ENCODE results near the gene LSM14A.

LSM14A gene

GRCh38 chr19:34180273-34180672 lies 8.0 kb downstream of the LSM14A start:
- Histone ChIP-seq H3K79me2 (ENCODE audit: insufficient read depth, low read depth) (peaks cover 100% of the 10 kb centered on the region), H3K4me1 (ENCODE audit: low read depth, poor library complexity, severe bottlenecking) (peaks cover 53% of the 10 kb centered on the region), H4K20me1 (ENCODE audit: insufficient read depth) (peaks cover 89% of the 10 kb centered on the region), H3K27me3 (ENCODE audit: insufficient read depth, low read depth) (no peaks in the 10 kb centered on the region), H2AFZ (ENCODE audit: low read depth) (no peak overlapping the region), H3K4me2 (no peak overlapping the region), H3K27ac (no peak overlapping the region), H3K9ac (no peak overlapping the region), H3K36me3 (ENCODE audit: insufficient read depth) (no peaks in the 10 kb centered on the region), H3K4me3 (IDR thresholded peaks at IDR 0.05; ENCODE audit: insufficient read depth, low read depth, low read length) (no peak overlapping the region)
- TF ChIP-seq CTCF (conservative IDR thresholded peaks at IDR 0.05; ENCODE audit: low read depth, low read length): no peak

GRCh38 chr19:34180709-34181108 lies 8.4 kb downstream of the LSM14A start:
- H2AFZ ChIP-seq (ENCODE audit: low read depth): no peak overlapping the region
- peaks cover 100% of the 10 kb centered on the region for H3K79me2 ChIP-seq (ENCODE audit: insufficient read depth, low read depth)
- TF ChIP-seq CTCF (conservative IDR thresholded peaks at IDR 0.05; ENCODE audit: low read depth, low read length): no peak
- peaks cover 90% of the 10 kb centered on the region for H4K20me1 ChIP-seq (ENCODE audit: insufficient read depth)
- no peak overlapping the region for H3K4me3 ChIP-seq (IDR thresholded peaks at IDR 0.05; ENCODE audit: insufficient read depth, low read depth, low read length)
- H3K27me3 ChIP-seq (ENCODE audit: insufficient read depth, low read depth): no peaks in the 10 kb centered on the region
- H3K9ac ChIP-seq: no peak overlapping the region
- H3K4me2 ChIP-seq: no peak overlapping the region
- H3K27ac ChIP-seq: no peak overlapping the region
- H3K4me1 ChIP-seq (ENCODE audit: low read depth, poor library complexity, severe bottlenecking): peaks cover 53% of the 10 kb centered on the region
- H3K36me3 ChIP-seq (ENCODE audit: insufficient read depth): no peaks in the 10 kb centered on the region

DNA sequence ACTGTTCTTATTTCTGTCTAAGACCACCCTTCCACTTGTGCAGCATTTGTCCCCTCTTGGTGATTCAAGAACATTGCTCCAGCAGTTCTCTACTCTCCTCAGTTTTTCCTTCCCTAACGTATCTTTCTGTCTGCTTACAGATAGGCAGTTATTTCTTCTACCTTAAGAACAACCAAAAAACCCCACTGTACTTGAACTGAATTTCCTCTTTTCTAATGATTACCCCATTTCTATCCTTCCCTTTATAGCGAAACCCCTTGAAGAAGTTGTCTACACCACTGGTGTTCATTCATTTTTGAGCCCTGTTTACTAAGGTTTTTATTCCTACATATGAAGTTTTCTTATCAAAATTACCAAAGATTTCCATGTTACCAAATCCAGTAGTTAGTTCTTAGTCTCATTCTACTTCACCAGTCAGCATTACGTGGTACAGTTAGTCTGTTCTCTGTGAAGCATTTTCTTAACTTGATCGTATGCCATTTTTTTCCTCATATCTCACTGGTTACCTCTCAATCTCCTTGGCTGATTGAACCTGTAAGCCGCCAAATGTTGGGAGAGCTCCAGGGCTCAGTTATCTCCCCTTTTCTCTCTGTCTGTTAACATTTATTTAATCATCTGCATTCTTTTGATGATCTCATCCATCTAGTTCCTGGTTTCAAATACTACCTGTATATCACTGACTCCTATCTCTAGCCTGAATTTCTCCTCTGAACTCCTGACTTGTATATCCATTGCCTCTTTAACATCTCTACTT lies 9.0 kb downstream of the LSM14A start:
- no peak overlapping the region for H2AFZ ChIP-seq (ENCODE audit: low read depth)
- no peaks in the 10 kb centered on the region for H3K36me3 ChIP-seq (ENCODE audit: insufficient read depth)
- no peak overlapping the region for H3K4me3 ChIP-seq (IDR thresholded peaks at IDR 0.05; ENCODE audit: insufficient read depth, low read depth, low read length)
- no peak overlapping the region for H3K4me2 ChIP-seq
- no peak overlapping the region for H3K9ac ChIP-seq
- H3K27ac ChIP-seq: no peak overlapping the region
- peaks cover 48% of the 10 kb centered on the region for H3K4me1 ChIP-seq (ENCODE audit: low read depth, poor library complexity, severe bottlenecking)
- TF ChIP-seq CTCF (conservative IDR thresholded peaks at IDR 0.05; ENCODE audit: low read depth, low read length): no peak
- peaks cover 100% of the 10 kb centered on the region for H3K79me2 ChIP-seq (ENCODE audit: insufficient read depth, low read depth)
- peaks cover 90% of the 10 kb centered on the region for H4K20me1 ChIP-seq (ENCODE audit: insufficient read depth)
- no peaks in the 10 kb centered on the region for H3K27me3 ChIP-seq (ENCODE audit: insufficient read depth, low read depth)

GRCh38 chr19:34182125-34182524 lies 9.8 kb downstream of the LSM14A start:
- Histone ChIP-seq H3K4me2 (no peak overlapping the region), H3K9ac (no peak overlapping the region), H3K4me3 (IDR thresholded peaks at IDR 0.05; ENCODE audit: insufficient read depth, low read depth, low read length) (no peak overlapping the region), H3K27ac (no peak overlapping the region), H4K20me1 (ENCODE audit: insufficient read depth) (peaks cover 86% of the 10 kb centered on the region), H3K4me1 (ENCODE audit: low read depth, poor library complexity, severe bottlenecking) (peaks cover 40% of the 10 kb centered on the region), H3K79me2 (ENCODE audit: insufficient read depth, low read depth) (peaks cover 100% of the 10 kb centered on the region), H3K36me3 (ENCODE audit: insufficient read depth) (no peaks in the 10 kb centered on the region), H2AFZ (ENCODE audit: low read depth) (no peak overlapping the region), H3K27me3 (ENCODE audit: insufficient read depth, low read depth) (no peaks in the 10 kb centered on the region)
- TF ChIP-seq CTCF (conservative IDR thresholded peaks at IDR 0.05; ENCODE audit: low read depth, low read length): no peak

Data from KMS-11 (cell line).